Measurements from ENCODE around the gene ZNF710. TPM values are rescaled to one million over a fixed set of nuclear protein-coding genes. Genes with fewer than 3 reads are reported as not detected.

ZNF710 gene
- total RNA-seq, 1 experiment from 2014 or later, result 40.7 TPM

DNA sequence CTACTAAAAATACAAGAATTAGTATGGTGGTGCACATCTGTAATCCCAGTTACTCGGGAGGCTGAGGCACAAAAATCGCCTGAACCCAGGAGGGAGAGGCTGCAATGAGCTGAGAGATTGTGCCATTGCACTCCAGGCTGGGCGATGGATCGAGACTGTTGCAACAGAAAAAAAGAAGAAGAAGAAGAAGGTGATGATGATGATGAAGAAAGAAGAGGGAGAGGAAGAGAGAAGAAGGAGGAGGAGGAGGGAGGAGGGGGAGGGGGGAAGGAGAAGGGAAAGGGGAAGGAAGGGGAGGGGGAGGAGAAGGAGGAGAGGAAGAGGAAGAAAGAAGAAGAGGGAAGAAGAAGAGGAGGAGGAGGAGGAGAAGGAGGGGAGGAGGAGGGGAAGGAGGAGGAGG is 33.2 kb upstream of the ZNF710 start:
- no peak overlapping the region for H2BK12ac ChIP-seq (ENCODE audit: insufficient read length, low read depth, low read length)
- H2BK120ac ChIP-seq (ENCODE audit: low read depth, low read length, poor library complexity, severe bottlenecking), result no peak overlapping the region
- no peaks in the 10 kb centered on the region for H3K79me1 ChIP-seq (ENCODE audit: insufficient read depth, low read depth, low read length, poor library complexity, severe bottlenecking)
- Mint-ChIP-seq H3K36me3 (ENCODE audit: insufficient read depth in 1 of 3, low read depth in 3 of 3) (no peaks in the 10 kb centered on the region), H3K4me3 (no peak overlapping the region), H3K27ac (no peak overlapping the region), H3K9me3 (no peaks in the 10 kb centered on the region), H3K4me1 (no peaks in the 10 kb centered on the region; a peak in 2 of 4 replicates), H3K27me3 (ENCODE audit: low read depth) (no peaks in the 10 kb centered on the region; the same call in 1 of the 2 replicates)
- H3K56ac ChIP-seq (ENCODE audit: insufficient read length, low read depth, low read length), result no peak overlapping the region
- H3K27ac ChIP-seq (ENCODE audit: insufficient read length, low read depth, low read length), result no peak overlapping the region
- WGBS (ENCODE audit: extremely low coverage, insufficient read length, low lambda C conversion rate), result no CpG with 5 or more reads among the region's 4 CpGs
- no peaks in the 10 kb centered on the region for H3K9me3 ChIP-seq (ENCODE audit: control insufficient read depth, low read depth, low read length)
- no peaks in the 10 kb centered on the region for H3K27me3 ChIP-seq (ENCODE audit: insufficient read depth, low read length)
- H4K5ac ChIP-seq (ENCODE audit: insufficient read length, low read depth, low read length), result no peak overlapping the region
- H2AK5ac ChIP-seq (ENCODE audit: insufficient read length, low read length), result no peak overlapping the region
- H4K91ac ChIP-seq (ENCODE audit: insufficient read length, low read depth, low read length), result no peak overlapping the region
- H2BK20ac ChIP-seq (ENCODE audit: low read depth, low read length, poor library complexity, severe bottlenecking), result no peak overlapping the region
- no peaks in the 10 kb centered on the region for H3K4me1 ChIP-seq (ENCODE audit: insufficient read depth, low read length)
- no peak overlapping the region for H3K4me2 ChIP-seq (ENCODE audit: insufficient read depth, insufficient read length, low read length)
- H4K8ac ChIP-seq (replicated peaks; ENCODE audit: insufficient read length, low read depth, low read length), result no peak overlapping the region
- no peak overlapping the region for H2BK15ac ChIP-seq (ENCODE audit: low read depth, low read length)
- H3K14ac ChIP-seq (ENCODE audit: insufficient read depth, low read length), result no peak overlapping the region
- no peaks in the 10 kb centered on the region for H3K79me2 ChIP-seq (ENCODE audit: insufficient read depth, low read length)
- no peaks in the 10 kb centered on the region for H3K23me2 ChIP-seq (ENCODE audit: insufficient read length, low read depth, low read length, poor library complexity, severe bottlenecking)
- DNase-seq, result no peak
- no peak overlapping the region for H3T11ph ChIP-seq (ENCODE audit: low read length)
- H3K23ac ChIP-seq (ENCODE audit: insufficient read length, low read depth, low read length), result no peak overlapping the region
- H3K9ac ChIP-seq (ENCODE audit: extremely low read depth, insufficient read length, low read length), result no peak overlapping the region
- H3K18ac ChIP-seq (ENCODE audit: insufficient read length, low read depth, low read length), result no peak overlapping the region
- no peak overlapping the region for H2BK5ac ChIP-seq (ENCODE audit: insufficient read length, low read length)
- H3K4ac ChIP-seq (ENCODE audit: low read depth, low read length), result no peak overlapping the region
- TF ChIP-seq, protein P1, sequence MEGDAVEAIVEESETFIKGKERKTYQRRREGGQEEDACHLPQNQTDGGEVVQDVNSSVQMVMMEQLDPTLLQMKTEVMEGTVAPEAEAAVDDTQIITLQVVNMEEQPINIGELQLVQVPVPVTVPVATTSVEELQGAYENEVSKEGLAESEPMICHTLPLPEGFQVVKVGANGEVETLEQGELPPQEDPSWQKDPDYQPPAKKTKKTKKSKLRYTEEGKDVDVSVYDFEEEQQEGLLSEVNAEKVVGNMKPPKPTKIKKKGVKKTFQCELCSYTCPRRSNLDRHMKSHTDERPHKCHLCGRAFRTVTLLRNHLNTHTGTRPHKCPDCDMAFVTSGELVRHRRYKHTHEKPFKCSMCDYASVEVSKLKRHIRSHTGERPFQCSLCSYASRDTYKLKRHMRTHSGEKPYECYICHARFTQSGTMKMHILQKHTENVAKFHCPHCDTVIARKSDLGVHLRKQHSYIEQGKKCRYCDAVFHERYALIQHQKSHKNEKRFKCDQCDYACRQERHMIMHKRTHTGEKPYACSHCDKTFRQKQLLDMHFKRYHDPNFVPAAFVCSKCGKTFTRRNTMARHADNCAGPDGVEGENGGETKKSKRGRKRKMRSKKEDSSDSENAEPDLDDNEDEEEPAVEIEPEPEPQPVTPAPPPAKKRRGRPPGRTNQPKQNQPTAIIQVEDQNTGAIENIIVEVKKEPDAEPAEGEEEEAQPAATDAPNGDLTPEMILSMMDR (conservative IDR thresholded peaks at IDR 0.05), result no peak
- no peak overlapping the region for H2AFZ ChIP-seq (ENCODE audit: low read length)
- H4K20me1 ChIP-seq (ENCODE audit: control insufficient read depth, insufficient read depth, insufficient read length), result no peaks in the 10 kb centered on the region
